ENCODE data around the gene WDR45B.

DNA sequence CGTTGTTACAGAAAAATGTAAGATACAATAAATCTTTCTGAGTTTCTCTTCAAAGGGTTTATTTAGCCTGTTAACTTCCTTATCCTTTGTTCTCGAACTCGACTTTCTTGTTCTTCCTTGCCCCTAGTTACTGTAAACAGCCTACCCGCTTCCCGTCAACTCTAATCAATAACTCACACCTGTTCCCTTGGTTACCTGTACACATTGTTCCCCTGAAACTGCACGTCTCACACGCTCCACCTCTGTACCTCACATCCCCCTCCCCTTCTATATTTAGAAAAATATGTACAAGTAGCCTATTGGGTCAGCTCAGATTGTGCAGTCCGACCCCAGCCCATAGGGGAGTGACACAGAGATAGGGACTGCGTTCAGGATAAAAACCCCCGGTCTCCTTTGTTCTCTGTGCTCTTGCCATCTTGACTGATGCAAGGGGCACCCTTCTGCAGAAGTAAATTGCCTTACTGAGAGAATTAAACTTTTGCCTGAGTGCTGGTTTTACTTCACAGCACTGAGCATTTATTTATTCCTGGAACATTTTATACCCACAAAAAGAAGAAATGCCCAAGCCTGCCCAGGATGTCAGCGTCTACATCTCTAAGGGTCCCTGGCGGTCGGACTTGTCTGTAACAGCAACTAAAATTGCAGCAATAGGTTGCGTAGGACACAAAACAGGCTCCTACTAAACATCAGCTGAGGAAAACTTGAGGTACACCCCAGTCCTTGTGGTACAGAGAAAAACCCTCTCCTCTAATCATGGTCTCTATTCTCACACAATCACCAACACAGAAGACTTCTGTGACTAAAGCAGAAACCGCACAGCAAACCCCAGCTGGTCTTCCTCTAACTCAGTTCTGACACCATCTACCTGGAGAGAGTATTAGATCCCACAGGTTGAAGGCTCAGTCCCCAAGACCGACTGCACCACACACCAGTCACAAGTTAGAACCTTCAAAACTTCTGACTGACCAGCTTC, 11.3 kb downstream of the WDR45B start:
- TF ChIP-seq GATA3 (IDR thresholded peaks at IDR 0.05; ENCODE audit: low read depth, low read length): no peak
- TF ChIP-seq GATA2 (IDR thresholded peaks at IDR 0.05; ENCODE audit: low read depth, low read length): no peak
